Endothelial cell of hepatic sinusoid (primary cell): Measurements from ENCODE around the gene AADACL2.
"Not testable (repeated sequence)": the region's sequence is repeated elsewhere in the genome, so short reads cannot be mapped to it uniquely, and the experiment has no call there.

ENCODE experiments used
- in situ Hi-C: cut with HindIII; loops from 2 replicates; pipeline ENCODE4 v1.10.0; 2017; ENCODE audit warnings: low sequenced_read_pairs

AADACL2 gene

GRCh38 chr3:151764699-151765098 lies 31.0 kb downstream of the AADACL2 start:
- in situ Hi-C loops = not testable (repeated sequence)

- in situ Hi-C loops = no loop called here
Observed at GRCh38 chr3:151765685-151766084, 32.0 kb downstream of the AADACL2 start.

- in situ Hi-C loops = no loop called here
Observed at GRCh38 chr3:151766454-151766853, 32.7 kb downstream of the AADACL2 start.

- in situ Hi-C loops = no loop called here
Observed at GRCh38 chr3:151768393-151768930, 34.7 kb downstream of the AADACL2 start.

- in situ Hi-C loops = no loop called here
Observed at GRCh38 chr3:151769175-151769574, 35.4 kb downstream of the AADACL2 start.

GRCh38 chr3:151770956-151771355 lies 37.2 kb downstream of the AADACL2 start:
- in situ Hi-C loops = no loop called here

GRCh38 chr3:151772825-151773480 lies 39.2 kb downstream of the AADACL2 start:
- in situ Hi-C loops = no loop called here

GRCh38 chr3:151774235-151774634 lies 40.5 kb downstream of the AADACL2 start:
- in situ Hi-C loops = no loop called here

- in situ Hi-C loops = no loop called here
Observed at GRCh38 chr3:151774910-151775309, 41.2 kb downstream of the AADACL2 start.

GRCh38 chr3:151775314-151776258 lies 41.9 kb downstream of the AADACL2 start:
- in situ Hi-C loops = no loop called here

- in situ Hi-C loops = no loop called here
Observed at GRCh38 chr3:151776259-151776740, 42.6 kb downstream of the AADACL2 start.

- in situ Hi-C loops = no loop called here
Observed at GRCh38 chr3:151777880-151778279, 44.2 kb downstream of the AADACL2 start.

- in situ Hi-C loops = no loop called here
Observed at GRCh38 chr3:151787626-151788025, 53.9 kb downstream of the AADACL2 start.

- in situ Hi-C loops = no loop called here
Observed at GRCh38 chr3:151788401-151788800, 54.7 kb downstream of the AADACL2 start.

GRCh38 chr3:151789853-151790463 lies 56.2 kb downstream of the AADACL2 start:
- in situ Hi-C loops = no loop called here

GRCh38 chr3:151790763-151791162 lies 57.0 kb downstream of the AADACL2 start:
- in situ Hi-C loops = not testable (repeated sequence)

GRCh38 chr3:151792411-151792810 lies 58.7 kb downstream of the AADACL2 start:
- in situ Hi-C loops = no loop called here

- in situ Hi-C loops = no loop called here
Observed at GRCh38 chr3:151793636-151794035, 59.9 kb downstream of the AADACL2 start.

- in situ Hi-C loops = no loop called here
Observed at GRCh38 chr3:151794080-151794479, 60.4 kb downstream of the AADACL2 start.

GRCh38 chr3:151795276-151795675 lies 61.5 kb downstream of the AADACL2 start:
- in situ Hi-C loops = no loop called here

GRCh38 chr3:151796105-151796680 lies 62.5 kb downstream of the AADACL2 start:
- in situ Hi-C loops = no loop called here
